Bone marrow (tissue), 2 donors: Measurements from ENCODE around the gene ZIC2.

Experiments
- DNase-seq, 2 donors: peaks; one replicate each; lab custom pipeline; 2025; lab: John Stamatoyannopoulos, UW

ZIC2 gene

DNA sequence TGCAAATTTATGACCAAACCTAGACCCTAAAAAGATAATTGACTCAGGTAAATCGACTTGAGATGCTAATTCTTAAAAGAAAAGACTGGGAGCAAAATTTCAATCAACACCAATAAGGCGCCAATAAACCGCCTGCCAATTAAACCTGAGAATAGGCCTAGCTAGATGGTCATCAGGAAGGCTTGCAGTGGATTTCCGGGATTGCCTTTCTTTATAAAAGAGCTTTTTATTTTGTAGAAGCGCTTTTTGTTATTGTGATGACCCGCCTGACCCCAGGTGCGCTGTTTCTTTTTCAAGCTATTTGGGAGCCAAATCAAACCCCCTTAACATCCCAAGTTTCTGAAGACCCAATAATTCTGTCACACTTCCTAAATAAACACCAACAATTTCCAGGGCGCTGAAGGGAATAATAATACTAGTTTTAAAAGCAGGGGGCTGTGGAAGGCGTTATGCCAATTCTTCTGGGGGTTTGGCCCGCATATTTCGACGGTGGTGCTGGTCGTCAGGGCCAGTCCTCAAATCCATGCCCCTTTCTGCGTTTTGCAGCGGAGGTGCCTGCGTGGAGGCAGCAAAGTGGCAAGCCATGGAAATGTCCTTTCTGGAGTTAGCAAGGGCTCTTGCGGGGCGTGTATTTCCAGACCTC is 7.2 kb upstream of the ZIC2 start:
- no peak for DNase-seq

DNA sequence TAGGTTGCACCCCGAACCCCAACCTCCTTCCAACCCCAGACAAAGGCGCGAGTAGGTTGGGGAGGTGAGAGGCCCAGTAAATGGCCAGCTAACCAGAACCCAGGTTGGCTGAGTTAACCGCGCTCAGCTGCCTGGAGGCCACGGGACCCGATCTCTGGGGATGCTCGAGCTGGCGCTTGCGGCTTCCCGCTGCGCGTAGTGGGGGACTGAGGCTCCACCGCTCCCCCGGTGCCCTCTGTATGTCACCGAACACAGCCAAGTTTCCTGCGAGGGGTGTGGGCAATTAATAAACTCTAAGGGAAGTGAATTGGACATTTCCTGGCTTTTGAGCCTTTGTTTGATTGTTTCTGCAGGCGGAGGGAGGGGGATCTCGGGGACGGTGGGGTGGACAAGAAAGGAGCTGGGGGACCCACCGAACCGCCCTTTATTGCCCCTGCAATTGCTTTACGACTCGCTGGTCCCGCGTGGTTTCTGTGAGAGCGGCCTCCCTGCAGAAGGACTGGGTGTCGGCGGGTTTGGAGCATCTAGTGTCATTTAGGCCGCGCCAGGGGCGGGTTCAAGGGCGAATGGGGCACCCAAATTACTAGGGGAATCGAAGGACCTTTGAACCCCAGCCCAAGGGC is 6.5 kb upstream of the ZIC2 start:
- no peak for DNase-seq

DNA sequence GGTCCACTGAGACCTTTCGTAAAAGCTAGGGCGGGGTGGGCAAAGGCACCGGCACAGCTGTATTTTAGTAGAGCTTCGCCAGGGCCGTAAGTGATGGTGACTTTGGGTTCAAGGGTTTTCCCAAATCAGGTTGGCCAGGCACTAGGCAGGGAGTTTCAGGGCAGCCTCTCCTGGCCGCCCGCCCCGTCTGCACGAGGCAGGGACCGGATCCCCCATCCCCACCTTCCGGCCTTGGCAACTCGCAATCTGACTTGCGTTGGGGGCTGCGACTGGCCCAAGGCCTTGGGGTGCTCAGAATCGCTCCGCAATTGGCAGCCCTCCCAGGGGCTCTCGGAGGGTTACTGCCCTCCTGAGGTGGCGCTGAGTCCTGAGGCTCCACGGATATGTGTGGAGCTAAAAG is 6.0 kb upstream of the ZIC2 start:
- no peak for DNase-seq

DNA sequence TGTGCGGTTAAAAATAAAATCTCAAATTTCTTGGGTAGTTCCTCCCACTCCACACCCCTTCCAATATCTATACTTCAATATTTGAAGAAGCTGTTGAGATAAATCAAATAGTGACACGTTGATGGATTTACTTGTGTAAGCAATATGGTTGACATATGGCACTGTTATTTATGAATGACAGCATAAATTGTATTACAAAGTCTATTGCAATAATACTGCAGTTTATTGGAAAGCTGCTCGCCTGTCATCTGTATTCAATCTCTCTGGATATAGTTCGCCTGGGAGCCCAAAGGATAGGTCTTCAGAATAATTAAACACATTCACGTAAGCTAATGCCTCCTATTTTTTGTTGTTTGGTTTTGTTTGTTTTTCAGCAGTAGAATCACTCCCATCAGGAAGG is 5.0 kb upstream of the ZIC2 start:
- DNase-seq, result no peak

DNA sequence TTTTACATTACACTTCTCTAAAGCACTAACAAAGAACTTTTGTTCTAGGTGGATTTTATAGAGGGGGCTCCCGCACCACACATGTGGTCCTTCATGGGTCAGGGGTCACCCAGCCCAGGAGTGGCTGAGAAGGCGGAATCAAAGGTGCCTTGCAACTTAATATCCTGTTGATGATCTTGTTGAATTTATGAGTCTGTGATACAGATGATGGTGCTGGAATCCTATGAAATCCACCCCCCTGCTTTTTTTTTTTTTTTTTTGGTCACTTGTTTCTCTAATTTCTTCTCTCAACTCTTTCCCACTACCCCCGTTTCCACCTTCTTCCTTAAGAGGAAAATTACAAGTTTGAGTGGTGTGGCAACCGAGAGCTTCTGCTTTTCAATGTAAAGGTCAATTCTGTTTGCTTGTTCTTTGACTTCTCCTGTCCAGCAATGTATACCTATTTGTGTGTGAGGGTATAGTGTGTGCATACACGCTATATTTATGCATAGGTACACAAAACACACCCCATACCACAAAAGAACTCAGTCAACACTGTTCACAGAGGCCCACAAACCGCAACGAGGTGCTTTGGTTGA is 4.2 kb upstream of the ZIC2 start:
- DNase-seq, result no peak

DNA sequence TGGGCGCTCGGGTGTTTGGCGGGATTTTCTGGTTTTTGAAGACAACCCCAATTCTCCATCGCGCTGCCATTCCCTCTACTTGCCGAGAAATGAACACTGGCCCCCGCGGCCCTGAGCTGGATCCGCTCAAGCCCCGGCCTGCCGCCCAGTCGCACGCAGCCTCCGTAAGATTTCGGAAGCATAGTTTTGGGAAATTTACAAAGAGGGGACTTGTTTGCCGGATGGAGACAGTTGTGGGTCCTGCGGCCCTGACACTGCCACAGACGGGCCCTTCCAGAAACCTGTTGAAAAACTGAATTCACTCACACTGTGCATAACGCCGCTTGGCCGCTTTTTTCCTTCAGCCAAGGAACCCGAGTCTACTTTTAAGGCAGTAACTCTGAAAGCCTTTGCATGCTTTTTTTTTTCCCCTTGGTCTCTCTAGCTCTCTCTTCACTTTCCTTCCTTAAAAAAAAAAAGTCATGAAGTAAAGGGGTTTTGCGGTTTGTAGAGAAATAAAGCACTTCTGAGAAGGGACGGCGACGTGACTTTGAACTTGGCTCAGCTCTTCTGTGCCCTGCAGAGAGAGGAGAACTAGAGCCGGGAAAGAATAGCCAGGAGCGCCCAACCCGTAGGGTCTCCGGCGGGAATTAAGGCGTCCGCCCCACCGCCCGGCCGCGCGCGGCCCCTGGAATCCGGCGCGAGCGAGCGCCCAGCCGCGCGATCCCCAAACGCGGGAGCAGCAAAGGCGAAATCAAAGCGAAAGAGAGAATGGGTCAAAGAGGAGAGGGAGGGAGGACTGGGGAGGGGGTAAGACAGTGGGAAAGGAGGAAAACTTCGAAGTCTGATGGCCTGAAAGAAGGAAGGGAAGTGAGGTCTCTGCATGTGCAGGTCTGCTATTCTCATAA is 3.4 kb upstream of the ZIC2 start:
- DNase-seq, result no peak

DNA sequence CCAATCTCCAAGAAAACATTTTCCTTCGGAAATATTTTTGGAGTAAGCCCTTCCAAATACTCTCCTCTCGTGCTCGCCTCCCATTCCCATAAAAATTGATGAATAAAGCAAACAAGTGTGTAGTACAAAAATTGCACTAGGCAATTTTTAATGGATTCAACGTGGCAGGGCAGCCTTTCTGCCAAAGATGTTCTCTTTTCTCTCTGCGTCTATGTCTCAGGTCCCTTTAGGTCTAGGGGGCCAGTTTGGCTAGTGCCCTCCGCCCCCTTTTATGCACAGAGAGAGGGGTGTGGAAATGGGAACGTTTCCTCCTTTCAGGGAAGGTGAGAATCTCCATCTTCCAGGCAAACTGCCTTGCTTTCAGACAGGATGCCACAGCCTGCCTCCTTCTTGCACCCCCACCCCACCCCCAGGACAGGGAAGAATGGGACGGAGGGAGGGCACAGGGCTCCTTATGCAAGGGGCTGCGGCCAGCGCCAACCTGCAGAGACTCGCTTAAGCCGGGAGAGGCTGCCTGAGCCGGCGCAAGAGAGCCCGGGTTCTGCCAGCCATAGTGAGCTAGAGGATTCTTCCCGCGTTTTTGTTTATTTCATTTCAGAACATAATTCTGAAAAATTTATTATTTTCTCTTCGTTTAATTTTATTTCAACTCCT is 2.7 kb upstream of the ZIC2 start:
- DNase-seq, result no peak

DNA sequence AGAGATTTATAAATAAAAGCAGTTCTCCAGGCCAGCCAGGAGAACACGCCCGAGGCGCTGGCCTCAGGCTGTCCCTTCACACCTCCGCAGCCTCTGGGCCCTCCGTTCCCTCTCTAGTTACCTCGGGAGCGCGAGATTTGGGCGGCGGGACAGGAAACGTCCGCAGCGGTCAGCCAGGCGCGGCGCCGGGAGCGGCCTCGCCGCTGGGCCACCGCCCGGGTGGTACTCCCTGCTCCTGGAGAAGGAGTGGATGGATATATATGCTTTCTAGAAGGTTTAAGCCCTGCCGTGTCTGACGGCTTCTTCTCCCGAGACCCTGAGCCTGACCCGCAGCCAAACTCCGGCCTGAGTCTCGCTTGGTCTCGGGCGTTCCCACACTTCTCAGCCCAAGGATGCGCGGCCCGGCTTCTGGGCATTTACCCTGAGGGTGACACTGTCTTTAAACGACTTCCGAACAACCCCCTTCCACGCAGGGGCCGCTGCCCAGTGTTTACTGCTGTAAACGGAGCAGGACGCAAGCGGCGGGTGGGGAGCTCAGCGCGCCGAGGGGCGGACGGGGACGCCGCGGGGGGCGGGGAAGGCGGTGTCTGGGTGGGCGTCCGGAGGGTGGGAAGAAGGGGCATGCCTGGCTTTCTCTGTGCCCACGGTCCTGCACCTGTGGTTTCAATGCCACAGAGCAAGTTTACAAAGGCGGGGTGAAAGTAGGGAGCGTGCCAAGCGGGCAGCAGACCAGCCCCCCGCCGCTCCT is 2.0 kb upstream of the ZIC2 start:
- DNase-seq, result no peak

DNA sequence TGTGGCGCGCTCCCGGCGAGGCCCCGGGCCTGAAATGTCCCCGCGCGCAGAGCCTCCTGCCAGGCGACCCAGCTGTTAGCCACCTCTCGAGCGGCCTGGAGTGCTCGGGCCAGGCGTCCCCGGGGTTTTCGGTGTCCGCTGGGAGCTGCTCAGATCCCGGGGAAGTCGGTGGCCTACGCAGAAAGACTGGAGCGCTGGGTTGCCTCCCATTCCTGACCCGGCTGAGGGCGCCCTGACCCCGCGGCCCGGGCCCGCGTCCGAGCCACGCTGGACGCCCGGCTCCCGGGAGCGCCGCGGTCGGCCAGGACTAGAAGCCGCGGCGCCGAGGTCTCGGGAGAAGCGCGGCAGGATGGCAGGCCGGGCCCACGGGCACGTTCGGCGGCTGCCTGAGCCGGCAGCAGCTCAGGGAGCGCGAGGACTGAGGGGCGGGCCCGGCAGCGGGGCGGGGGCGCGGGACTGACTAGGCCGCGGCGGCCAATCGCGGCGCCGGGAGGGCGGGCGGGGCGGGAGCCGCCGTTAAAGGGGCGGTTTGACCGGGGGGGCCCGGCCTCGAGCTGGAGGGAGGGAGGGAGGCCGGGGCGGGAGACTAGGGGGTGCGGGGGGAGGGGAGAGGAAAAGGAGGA is 1.3 kb upstream of the ZIC2 start:
- no peak for DNase-seq

DNA sequence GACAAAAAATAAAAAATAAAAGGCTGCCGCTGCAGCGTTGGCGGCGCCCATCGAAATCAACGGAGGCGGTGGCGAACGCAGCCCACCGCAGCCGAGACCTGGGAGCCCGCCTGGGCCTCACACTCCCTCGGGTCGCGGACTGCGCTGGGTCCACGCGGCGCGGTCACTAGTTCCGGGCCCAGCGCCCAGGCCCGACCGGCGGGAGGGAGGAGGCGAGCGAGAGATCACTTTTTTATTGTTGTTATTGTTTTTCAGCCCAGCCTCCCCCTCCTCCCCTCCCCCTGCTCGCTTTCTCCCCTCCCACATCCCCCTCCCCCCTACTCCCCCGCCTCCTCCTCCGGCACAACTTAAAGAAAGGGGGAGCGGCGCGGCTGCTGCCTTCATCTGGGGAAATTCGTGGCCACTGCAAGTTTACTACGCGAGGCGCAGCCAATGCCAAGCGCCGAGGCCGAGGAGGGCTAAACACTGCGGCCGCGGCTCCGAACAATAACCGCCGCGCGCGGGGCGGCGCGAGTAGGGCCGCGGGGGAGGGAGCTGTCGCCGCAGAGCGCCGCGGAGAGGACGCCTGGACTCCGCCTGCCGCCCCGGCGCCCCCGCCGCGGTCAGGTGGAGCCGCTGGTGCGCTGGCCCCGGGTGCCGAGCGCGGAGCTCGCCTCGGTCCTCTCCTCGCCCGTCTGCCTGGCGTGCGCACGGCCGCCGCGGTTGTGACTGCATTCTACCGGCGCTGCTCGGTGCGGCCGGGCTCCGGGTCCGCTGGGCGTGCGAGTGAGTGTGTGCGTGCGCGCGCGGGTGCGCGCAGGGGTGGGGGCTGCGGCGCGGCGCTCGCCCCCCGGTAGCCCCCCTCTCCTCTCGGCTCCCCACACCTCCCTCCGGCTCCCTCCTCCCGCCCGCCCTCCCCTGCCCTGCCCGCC is 505 bp upstream of the ZIC2 start:
- DNase-seq, result no peak

DNA sequence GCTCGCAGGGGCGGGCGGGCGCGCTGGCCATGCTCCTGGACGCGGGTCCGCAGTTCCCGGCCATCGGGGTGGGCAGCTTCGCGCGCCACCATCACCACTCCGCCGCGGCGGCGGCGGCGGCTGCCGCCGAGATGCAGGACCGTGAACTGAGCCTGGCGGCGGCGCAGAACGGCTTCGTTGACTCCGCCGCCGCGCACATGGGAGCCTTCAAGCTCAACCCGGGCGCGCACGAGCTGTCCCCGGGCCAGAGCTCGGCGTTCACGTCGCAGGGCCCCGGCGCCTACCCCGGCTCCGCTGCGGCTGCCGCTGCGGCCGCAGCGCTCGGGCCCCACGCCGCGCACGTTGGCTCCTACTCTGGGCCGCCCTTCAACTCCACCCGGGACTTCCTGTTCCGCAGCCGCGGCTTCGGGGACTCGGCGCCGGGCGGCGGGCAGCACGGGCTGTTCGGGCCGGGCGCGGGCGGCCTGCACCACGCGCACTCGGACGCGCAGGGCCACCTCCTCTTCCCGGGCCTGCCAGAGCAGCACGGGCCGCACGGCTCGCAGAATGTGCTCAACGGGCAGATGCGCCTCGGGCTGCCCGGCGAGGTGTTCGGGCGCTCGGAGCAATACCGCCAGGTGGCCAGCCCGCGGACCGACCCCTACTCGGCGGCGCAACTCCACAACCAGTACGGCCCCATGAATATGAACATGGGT is 599 bp downstream of the ZIC2 start:
- DNase-seq, result no peak

DNA sequence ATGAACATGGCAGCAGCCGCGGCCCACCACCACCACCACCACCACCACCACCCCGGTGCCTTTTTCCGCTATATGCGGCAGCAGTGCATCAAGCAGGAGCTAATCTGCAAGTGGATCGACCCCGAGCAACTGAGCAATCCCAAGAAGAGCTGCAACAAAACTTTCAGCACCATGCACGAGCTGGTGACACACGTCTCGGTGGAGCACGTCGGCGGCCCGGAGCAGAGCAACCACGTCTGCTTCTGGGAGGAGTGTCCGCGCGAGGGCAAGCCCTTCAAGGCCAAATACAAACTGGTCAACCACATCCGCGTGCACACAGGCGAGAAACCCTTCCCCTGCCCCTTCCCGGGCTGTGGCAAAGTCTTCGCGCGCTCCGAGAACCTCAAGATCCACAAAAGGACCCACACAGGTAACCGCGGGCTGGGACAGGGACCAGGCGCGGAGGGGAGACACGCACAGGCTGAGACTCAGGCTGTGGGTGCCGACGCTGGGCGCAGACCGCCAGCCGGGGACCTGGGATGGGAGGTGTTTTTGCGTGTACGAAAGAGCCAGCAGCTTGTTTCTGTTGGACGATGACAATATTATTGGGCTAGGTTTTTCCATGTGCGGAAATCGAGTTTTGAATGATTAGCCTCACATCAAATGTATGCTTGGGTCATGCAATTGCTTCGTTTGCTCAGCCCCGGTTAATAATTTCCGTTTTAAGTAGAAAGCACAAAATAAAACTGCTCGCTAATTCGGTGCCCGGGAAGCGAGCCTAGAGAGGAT is 1.3 kb downstream of the ZIC2 start:
- DNase-seq, result no peak

DNA sequence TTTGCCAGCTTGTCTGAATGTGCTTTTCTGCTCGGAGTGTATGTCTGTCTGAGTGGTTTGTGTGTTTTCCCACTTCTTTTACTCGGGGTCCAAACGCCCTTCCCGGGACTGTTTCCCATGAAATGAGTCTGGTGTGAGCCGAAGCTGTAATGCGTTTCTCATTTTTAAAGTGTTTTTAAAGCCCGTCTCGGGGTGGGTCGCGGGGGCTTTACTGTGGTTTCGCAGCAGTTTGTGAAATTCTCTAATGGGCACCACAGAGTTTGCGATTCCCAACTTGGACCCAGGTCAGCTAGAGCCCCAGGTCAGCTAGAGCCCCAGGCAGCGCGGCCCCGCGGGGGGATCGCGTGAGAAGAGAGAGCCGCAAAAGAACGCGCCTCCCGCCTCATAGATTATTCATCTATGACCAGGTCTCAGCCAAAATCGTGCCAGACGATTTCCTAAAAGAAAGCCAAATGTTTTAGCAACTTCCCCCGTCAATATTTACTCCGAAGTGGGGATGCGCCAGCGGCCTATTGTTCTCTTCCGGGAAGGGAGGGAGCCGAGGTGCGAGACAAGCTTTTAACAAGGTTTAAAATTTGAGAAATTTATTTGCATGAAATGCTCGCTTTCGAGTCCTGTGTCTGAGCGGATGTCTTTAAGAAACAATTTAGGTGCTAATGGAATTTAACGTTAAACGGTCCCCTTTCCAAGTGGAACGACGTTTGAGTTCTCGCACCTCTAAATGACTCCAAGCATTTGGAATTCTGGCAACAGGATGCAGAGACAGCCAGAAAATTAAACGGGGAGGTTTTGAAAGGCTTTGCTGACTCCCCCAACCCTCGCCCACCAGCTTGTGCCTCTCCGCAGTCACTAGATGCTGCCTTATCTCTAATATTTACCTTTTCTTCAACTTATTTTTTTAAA is 2.2 kb downstream of the ZIC2 start:
- DNase-seq, result no peak

DNA sequence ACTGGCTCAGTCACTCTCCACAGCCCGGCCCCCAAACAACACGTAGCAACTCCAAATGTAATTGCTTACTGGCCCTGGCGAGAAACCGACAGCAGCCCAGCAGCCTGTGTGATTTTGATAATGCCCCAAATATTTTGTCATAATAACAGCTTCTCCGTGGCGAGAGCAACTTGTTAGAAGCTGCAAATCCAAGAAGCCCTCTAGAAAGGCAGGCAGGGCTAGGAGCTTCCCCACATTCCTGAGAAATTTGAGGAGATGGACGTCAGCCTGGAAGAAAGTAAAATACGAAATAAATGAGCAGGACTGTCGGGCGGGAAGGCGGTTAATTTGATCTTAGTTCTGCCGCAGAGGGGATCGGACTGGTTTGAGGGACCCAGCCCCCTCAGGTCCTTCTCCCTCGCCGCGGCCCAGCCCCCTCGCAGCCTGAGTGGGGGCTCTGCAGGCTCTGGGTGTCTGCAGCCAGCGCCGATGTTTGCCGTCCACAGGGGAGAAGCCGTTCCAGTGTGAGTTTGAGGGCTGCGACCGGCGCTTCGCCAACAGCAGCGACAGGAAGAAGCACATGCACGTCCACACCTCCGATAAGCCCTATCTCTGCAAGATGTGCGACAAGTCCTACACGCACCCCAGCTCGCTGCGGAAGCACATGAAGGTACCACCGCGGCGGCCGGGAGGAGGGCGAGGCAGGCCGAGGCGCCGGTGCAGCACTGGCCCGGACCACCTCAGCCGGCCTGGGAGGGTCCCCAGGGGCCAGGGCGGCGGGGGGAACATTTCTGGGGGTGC is 3.1 kb downstream of the ZIC2 start:
- DNase-seq, result no peak

DNA sequence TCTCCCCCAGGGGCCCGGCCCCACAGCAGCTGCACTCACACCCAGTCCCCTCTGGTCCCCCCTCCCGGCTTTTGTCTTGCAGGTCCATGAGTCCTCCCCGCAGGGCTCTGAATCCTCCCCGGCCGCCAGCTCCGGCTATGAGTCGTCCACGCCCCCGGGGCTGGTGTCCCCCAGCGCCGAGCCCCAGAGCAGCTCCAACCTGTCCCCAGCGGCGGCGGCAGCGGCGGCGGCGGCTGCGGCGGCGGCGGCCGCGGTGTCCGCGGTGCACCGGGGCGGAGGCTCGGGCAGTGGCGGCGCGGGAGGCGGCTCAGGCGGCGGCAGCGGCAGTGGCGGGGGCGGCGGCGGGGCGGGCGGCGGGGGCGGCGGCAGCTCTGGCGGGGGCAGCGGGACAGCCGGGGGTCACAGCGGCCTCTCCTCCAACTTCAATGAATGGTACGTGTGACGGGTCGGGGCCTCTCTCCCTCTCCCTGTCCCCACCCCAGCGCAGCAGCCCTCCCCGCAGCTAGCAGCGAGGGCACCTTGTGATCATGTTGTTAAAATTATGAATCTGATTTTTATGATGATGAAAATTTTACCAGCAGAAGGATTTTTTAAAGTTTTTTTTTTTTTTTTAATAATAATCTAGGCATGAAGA is 3.8 kb downstream of the ZIC2 start:
- DNase-seq, result no peak

DNA sequence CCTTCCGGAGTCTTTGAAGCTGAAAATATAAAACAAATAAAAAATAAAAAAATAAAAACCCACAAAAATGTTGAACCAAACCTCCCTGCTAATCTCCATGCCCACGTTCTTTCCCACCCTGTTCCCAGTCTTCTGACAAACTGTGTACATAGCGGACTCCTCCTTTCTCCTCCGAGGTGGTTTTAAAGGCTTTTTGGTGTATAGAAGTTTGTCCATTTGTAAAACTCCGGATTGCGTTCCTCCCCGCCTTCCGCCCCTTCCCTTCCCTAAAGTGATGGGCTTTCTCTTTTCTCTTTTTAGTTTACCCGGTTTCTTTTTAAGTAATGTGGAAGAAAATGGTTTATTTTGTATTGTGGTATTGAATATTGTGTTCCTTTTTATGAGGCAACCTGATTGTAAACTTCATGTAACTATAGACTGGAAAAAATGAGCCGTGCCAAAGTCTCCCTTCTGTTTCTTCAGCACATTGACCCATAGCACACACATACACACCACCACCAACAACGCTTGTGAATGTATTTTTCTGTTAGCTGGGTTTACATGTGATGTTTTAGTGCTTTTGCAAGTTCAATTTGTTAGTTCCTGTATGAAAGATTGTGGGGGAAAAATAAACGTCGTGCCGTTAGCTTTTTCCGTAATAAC is 4.4 kb downstream of the ZIC2 start:
- no peak for DNase-seq
